GM12878 (cell line): ENCODE results near the gene ZMIZ1. TPM values are rescaled to one million over a fixed set of nuclear protein-coding genes. Genes with fewer than 3 reads are reported as not detected.
A peak's percentile ranks its signal among the peaks of the same experiment; 100 is the strongest.

Experiments used
- ATAC-seq: fragments of 200-7000 bp; cut with Tn5 transposase; 3 replicates; pipeline ENCODE4 v1.9.1; 2020; ENCODE audit warnings: mild to moderate bottlenecking, moderate library complexity
- BruUV-seq: library from RNA; stranded (reverse); fragments of 400-500 nt; replicated peaks from 2 replicates; lab custom pipeline; 2021; lab: Mats Ljungman, UMichigan
- CTCF ChIA-PET: fragments of 300-600 bp; sonication (Branson Sonifier 250); formaldehyde crosslinking; extraction: SDS; loops from one replicate; lab custom pipeline; 2021; ENCODE audit warnings: inconsistent platforms; lab: Yijun Ruan, JAX
- POLR2A ChIA-PET: fragments of 350-600 bp; formaldehyde crosslinking; extraction: SDS; loops from one replicate; lab custom pipeline; 2021; ENCODE audit warnings: inconsistent platforms; lab: Charles Lee
- RAD21 ChIA-PET: fragments of 300-600 bp; sonication (Branson Sonifier 250); formaldehyde crosslinking; loops from one replicate; lab custom pipeline; 2023; ENCODE audit warnings: antibody characterized with exemption; ENCODE audit not compliant: unreplicated experiment; lab: Charles Lee
- SMC1A ChIA-PET: fragments of 300-600 bp; sonication (Branson Sonifier 250); formaldehyde crosslinking; loops from one replicate; lab custom pipeline; 2023; ENCODE audit not compliant: unreplicated experiment, uncharacterized antibody; lab: Charles Lee
- DNase-seq: peaks from one replicate; pipeline ENCODE4 v3.0.0-alpha.2; 2011; ENCODE audit warnings: low read depth, low spot score
- FAIRE-seq: peaks from 3 replicates; lab custom pipeline; 2011; peaks lifted over from hg19 to GRCh38; lab: Jason Lieb, UNC
- H2AFZ ChIP-seq: 2 replicates; pipeline ENCODE4 v1.6.0; 2011; ENCODE audit warnings: low read depth, low read length, control low read depth; ENCODE audit not compliant: control insufficient read depth
- H3K27ac ChIP-seq: 2 replicates; pipeline ENCODE4 v1.5.1; 2011; ENCODE audit warnings: control low read depth; ENCODE audit not compliant: control insufficient read depth, insufficient read depth
- H3K27me3 ChIP-seq, 2 experiments: replicated peaks in 1 of 2; 2 replicates each; pipeline versions ENCODE4 v1.6.0 to v1.6.1; 2011; ENCODE audit warnings: low read length in 1 of 2; ENCODE audit not compliant: control insufficient read depth in 2 of 2, insufficient read depth in 2 of 2
- H3K36me3 ChIP-seq, 2 experiments: 2 replicates each; pipeline ENCODE4 v1.5.1; 2011; ENCODE audit warnings: low read length in 1 of 2; ENCODE audit not compliant: control insufficient read depth in 2 of 2, insufficient read depth in 2 of 2
- H3K4me1 ChIP-seq: 2 replicates; pipeline ENCODE4 v1.6.1; 2011; ENCODE audit warnings: mild to moderate bottlenecking, low read length, moderate library complexity, mixed read lengths; ENCODE audit not compliant: control insufficient read depth, insufficient read depth
- H3K4me2 ChIP-seq: 2 replicates; pipeline ENCODE4 v1.6.0; 2011; ENCODE audit warnings: control low read depth; ENCODE audit not compliant: control insufficient read depth, insufficient read depth
- H3K4me3 ChIP-seq: fragments of 200-600 bp; sonication (generic); 2 replicates; pipeline ENCODE4 v1.5.1; 2016
- H3K79me2 ChIP-seq: 2 replicates; pipeline ENCODE4 v1.6.0; 2011; ENCODE audit warnings: low read length; ENCODE audit not compliant: control insufficient read depth, insufficient read depth
- H3K9ac ChIP-seq: 2 replicates; pipeline ENCODE4 v1.8.0; 2011; ENCODE audit warnings: low read length, control low read depth, mixed read lengths; ENCODE audit not compliant: control insufficient read depth, insufficient read depth
- H3K9me3 ChIP-seq: replicated peaks from 3 replicates; pipeline ENCODE4 v1.5.1; 2011; ENCODE audit warnings: mild to moderate bottlenecking, low read length; ENCODE audit not compliant: control insufficient read depth, insufficient read depth
- H4K20me1 ChIP-seq: 2 replicates; pipeline ENCODE4 v1.6.0; 2011; ENCODE audit not compliant: control insufficient read depth, insufficient read depth
- DPF2 ChIP-seq: fragments of 450-650 bp; IDR thresholded peaks from 2 replicates; pipeline ENCODE4 v1.6.1; 2017; ENCODE audit warnings: mild to moderate bottlenecking
- LARP7 ChIP-seq: fragments of 450-650 bp; IDR thresholded peaks from 2 replicates; pipeline ENCODE4 v1.6.1; 2017; ENCODE audit warnings: mild to moderate bottlenecking
- MLLT1 ChIP-seq: fragments of 450-650 bp; IDR thresholded peaks from 2 replicates; pipeline ENCODE4 v1.6.1; 2016; ENCODE audit warnings: mild to moderate bottlenecking
- MXI1 ChIP-seq: fragments of 150-350 bp; IDR thresholded peaks from 2 replicates; pipeline ENCODE4 v1.6.1; 2011; ENCODE audit warnings: low read depth, mild to moderate bottlenecking, inconsistent platforms, low read length, improper control_type of control experiment
- NBN ChIP-seq: fragments of 450-650 bp; IDR thresholded peaks from 2 replicates; pipeline ENCODE4 v1.6.1; 2016
- NKRF ChIP-seq: fragments of 450-650 bp; conservative IDR thresholded peaks from 2 replicates; pipeline ENCODE4 v1.6.1; 2017; ENCODE audit warnings: mild to moderate bottlenecking, moderate library complexity
- POLR2A ChIP-seq: IDR thresholded peaks from 2 replicates; pipeline ENCODE4 v1.6.1; 2011; ENCODE audit warnings: low read depth, mild to moderate bottlenecking, low read length
- RELB ChIP-seq: fragments of 450-650 bp; IDR thresholded peaks from 2 replicates; pipeline ENCODE4 v1.6.1; 2017; ENCODE audit warnings: low read depth, mild to moderate bottlenecking, moderate library complexity
- SIX5 ChIP-seq: IDR thresholded peaks from 2 replicates; pipeline ENCODE4 v1.6.1; 2011; ENCODE audit warnings: mild to moderate bottlenecking, low read depth, low read length, moderate library complexity; ENCODE audit not compliant: severe bottlenecking
- SMARCA5 ChIP-seq: fragments of 450-650 bp; IDR thresholded peaks from 2 replicates; pipeline ENCODE4 v1.6.1; 2017; ENCODE audit warnings: mild to moderate bottlenecking
- ZNF687 ChIP-seq: fragments of 450-650 bp; IDR thresholded peaks from 2 replicates; pipeline ENCODE4 v1.6.1; 2017; ENCODE audit warnings: mild to moderate bottlenecking, moderate library complexity
- WGBS: methylation state at CpG from one replicate; pipeline ENCODE4 v1.1.6; 2016; ENCODE audit warnings: low lambda C conversion rate; ENCODE audit not compliant: insufficient replicate concordance, insufficient coverage; ENCODE audit errors: missing lambda C conversion rate; 5-methylcytosine and 5-hydroxymethylcytosine counted together
- in situ Hi-C: fragments of 300-500 bp; cut with MboI; formaldehyde crosslinking; loops from 9 replicates; pipeline ENCODE4 v1.14.3; 2018; ENCODE audit warnings: mixed read lengths
- intact Hi-C: fragments of 100-400 bp; cut with micrococcal nuclease; formaldehyde crosslinking; loops from one replicate; pipeline ENCODE4 v1.14.2; 2022; ENCODE audit not compliant: unreplicated experiment
- polyA plus RNA-seq, 11 experiments: library from polyadenylated mRNA; depleted of rRNA in 4 of 11; unstranded in 6 of 11; stranded (reverse) in 5 of 11; fragments of >200 nt; fragmentation: Nextera tagmentation in 4 of 11; fragmentation: Illumina TruSeq in 1 of 11; extraction: Ambion mirVana in 4 of 11; extraction: Trizol in 1 of 11; gene quantifications; 1 replicate in 1 of 11; 2 replicates in 10 of 11; pipeline versions ENCODE4 v1.2.1 to v1.2.3, GENCODE V29; 2011 to 2016; ENCODE audit warnings: inconsistent platforms in 2 of 11, missing spikeins in 2 of 11, low read depth in 1 of 11
- total RNA-seq, 4 experiments: library from RNA; depleted of rRNA in 3 of 4; stranded (reverse); fragments of >200 nt in 3 of 4; fragmentation: Illumina TruSeq in 1 of 4; extraction: Trizol in 1 of 4; gene quantifications; 2 replicates each; pipeline versions ENCODE4 v1.2.1 to v1.2.3, GENCODE V29; 2013 to 2021

Gene ZMIZ1
- total and polyA plus RNA-seq, 10 of the 15 experiments (the other 5 are each of a cell fraction or from before 2014, with no cell fraction given): 3.1 to 82.3 (median 14.9) TPM

- TF ChIP-seq NKRF: peak; percentile 70; the same call in 1 of the 2 replicates
- no peak for TF ChIP-seq RELB
- TF ChIP-seq SMARCA5: 0 out of 2 replicates have a peak, but pooled peaks have one; percentile 66
- TF ChIP-seq LARP7: peak; percentile 63; the same call in 1 of the 2 replicates
- peak; percentile 79 for TF ChIP-seq MXI1
- peak; percentile 76 for TF ChIP-seq DPF2
- peak; percentile 75 for TF ChIP-seq POLR2A
These were observed 174.7 kb downstream of the ZMIZ1 start (continued) for GRCh38 chr10:79243181-79244067.

- WGBS: 0% methylated on average over 10 of the region's 10 CpGs
- H3K27me3 ChIP-seq: no peaks in the 10 kb centered on the region
- in situ Hi-C loops (no loop called here), intact Hi-C loops (no loop called here)
- no TSS peak for BruUV-seq
- CTCF ChIA-PET: interaction anchor here (0.9 to 8.5 kb wide), 5 partner anchors 41 to 1611 kb away, joined by 3 to 67 read pairs (median 5); partner anchors contain the start of gene PPIF
- DNase-seq: no peak
- H4K20me1 ChIP-seq: no peaks in the 10 kb centered on the region
- H2AFZ ChIP-seq: no peak overlapping the region
- ATAC-seq: 0 out of 3 replicates have a peak, but pooled peaks have one; percentile 0
- H3K9me3 ChIP-seq: no peaks in the 10 kb centered on the region
- 0 out of 2 replicates have a peak, but pooled peaks have one; percentile 29 for TF ChIP-seq MLLT1
- no peak for TF ChIP-seq SIX5
- 0 out of 2 replicates have a peak, but pooled peaks have one; percentile 3 for TF ChIP-seq ZNF687
- TF ChIP-seq NBN: 0 out of 2 replicates have a peak, but pooled peaks have one; percentile 2
- peaks cover 71% of the 10 kb centered on the region for H3K79me2 ChIP-seq
- SMC1A ChIA-PET: interaction anchor here (1.2 to 9.5 kb wide), 4 partner anchors 19 to 104 kb away, joined by 9 to 115 read pairs (median 62); partner anchors contain the start of gene PPIF
- POLR2A ChIA-PET: interaction anchor here (0.9 to 12.4 kb wide), 4 partner anchors 42 to 104 kb away, joined by 3 to 100 read pairs (median 6); no protein-coding TSS in a partner anchor
- H3K9ac ChIP-seq: peak overlapping the region; percentile 93
- H3K27ac ChIP-seq: peak overlapping the region; percentile 92
- RAD21 ChIA-PET: interaction anchor here (0.7 to 11.1 kb wide), 9 partner anchors 10 to 103 kb away, joined by 3 to 165 read pairs (median 4); partner anchors contain the start of gene PPIF
- H3K4me3 ChIP-seq: peak overlapping the region; percentile 80
- H3K4me2 ChIP-seq: peak overlapping the region; percentile 96
- H3K36me3 ChIP-seq: no peaks in the 10 kb centered on the region
- FAIRE-seq: no peak
- H3K4me1 ChIP-seq: peaks cover 54% of the 10 kb centered on the region
These were observed 175.3 kb downstream of the ZMIZ1 start for GRCh38 chr10:79244068-79244442.
